ENCODE data around the gene ITGBL1.

DNA sequence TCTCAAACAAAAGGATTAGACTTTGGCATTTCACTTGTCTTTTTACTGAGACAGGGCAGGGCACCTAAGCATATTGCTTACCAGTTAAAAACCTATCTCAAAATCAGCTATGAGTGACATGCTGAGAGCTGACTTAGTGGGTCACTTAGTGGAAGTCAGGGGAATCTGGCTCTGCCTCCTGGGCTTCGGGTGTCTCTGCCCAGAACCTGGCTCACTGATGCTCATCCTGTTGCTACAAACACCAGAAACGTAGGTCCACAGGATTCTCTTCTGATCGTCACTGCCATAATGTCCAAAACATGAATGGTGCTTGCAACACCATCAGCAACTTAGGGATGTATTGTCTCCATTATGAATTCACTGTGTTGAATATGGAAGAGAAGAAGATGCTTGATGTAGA is 276.1 kb downstream of the ITGBL1 start:
- TF ChIP-seq, protein P1, sequence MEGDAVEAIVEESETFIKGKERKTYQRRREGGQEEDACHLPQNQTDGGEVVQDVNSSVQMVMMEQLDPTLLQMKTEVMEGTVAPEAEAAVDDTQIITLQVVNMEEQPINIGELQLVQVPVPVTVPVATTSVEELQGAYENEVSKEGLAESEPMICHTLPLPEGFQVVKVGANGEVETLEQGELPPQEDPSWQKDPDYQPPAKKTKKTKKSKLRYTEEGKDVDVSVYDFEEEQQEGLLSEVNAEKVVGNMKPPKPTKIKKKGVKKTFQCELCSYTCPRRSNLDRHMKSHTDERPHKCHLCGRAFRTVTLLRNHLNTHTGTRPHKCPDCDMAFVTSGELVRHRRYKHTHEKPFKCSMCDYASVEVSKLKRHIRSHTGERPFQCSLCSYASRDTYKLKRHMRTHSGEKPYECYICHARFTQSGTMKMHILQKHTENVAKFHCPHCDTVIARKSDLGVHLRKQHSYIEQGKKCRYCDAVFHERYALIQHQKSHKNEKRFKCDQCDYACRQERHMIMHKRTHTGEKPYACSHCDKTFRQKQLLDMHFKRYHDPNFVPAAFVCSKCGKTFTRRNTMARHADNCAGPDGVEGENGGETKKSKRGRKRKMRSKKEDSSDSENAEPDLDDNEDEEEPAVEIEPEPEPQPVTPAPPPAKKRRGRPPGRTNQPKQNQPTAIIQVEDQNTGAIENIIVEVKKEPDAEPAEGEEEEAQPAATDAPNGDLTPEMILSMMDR (IDR thresholded peaks at IDR 0.05; ENCODE audit: low read length) = no peak
- no peak for TF ChIP-seq EZH2 (IDR thresholded peaks at IDR 0.05; ENCODE audit: borderline replicate concordance, low read length)
